ENCODE data around the gene NEK5. TPM values are rescaled to one million over a fixed set of nuclear protein-coding genes. Genes with fewer than 3 reads are reported as not detected.

Gene NEK5
- total and polyA plus RNA-seq, 2 donors (not counting 3 experiments of a cell fraction or from before 2014, with no cell fraction given): 0.03 to 0.18 TPM

DNA sequence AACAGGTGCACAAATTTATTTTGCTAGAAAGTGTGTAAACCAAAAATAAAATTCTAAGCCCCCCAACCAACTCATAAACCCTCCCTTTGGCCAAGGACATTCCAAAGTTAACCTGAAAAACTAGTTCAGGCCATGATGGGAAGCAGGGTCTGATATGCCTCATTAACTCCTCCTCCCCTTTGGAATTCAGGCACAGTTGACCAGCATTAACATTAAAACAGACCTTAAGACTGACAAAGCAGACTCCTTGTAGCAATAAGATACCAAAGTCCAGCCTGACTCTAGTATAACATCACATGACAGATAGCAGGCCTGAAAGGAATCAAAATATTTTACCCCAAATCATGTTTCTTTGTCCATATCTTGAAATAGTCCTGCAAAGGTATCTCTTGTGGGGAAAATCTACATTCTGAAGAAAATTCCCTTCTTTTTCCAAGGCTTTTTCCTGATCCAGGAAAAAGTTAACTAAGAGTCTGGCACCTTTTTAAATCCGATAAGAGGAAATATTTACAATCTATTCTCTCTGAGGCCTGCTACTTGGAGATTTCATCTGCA lies 19.7 kb downstream of the NEK5 start:
- H3K4me1 ChIP-seq (ENCODE audit: control insufficient read depth, extremely low read depth, insufficient read depth, low read length): no peaks in the 10 kb centered on the region
- no peaks in the 10 kb centered on the region for H3K36me3 ChIP-seq (ENCODE audit: control insufficient read depth in 2 of 2, extremely low read depth in 1 of 2, insufficient read depth in 2 of 2, low read length in 2 of 2)
- H3K4me3 ChIP-seq (replicated peaks in 1 of 3; ENCODE audit: insufficient read depth in 1 of 3, low read depth in 1 of 3, low read length in 3 of 3): no peak overlapping the region
- no peaks in the 10 kb centered on the region for H3K79me2 ChIP-seq (ENCODE audit: control insufficient read depth, insufficient read depth, low read length)
- H3K27ac ChIP-seq (ENCODE audit: insufficient read depth, low read depth, low read length): no peak overlapping the region
- ChIA-PET POLR2A (no interaction called here), CTCF (interaction anchor here (0.6 to 1.4 kb wide), 2 partner anchors 19 to 689 kb away, joined by 3 to 4 read pairs; no protein-coding TSS in a partner anchor)
- H3K27me3 ChIP-seq (ENCODE audit: control insufficient read depth in 2 of 2, insufficient read depth in 2 of 2, low read length in 2 of 2): peaks cover 5 to 20% of the 10 kb centered on the region in 2 experiments
- BruUV-seq (replicated peaks): no TSS peak
- no peak overlapping the region for H3K4me2 ChIP-seq (ENCODE audit: insufficient read depth, low read length)
- H3K9me3 ChIP-seq (replicated peaks; ENCODE audit: control insufficient read depth, insufficient read depth, low read length): no peaks in the 10 kb centered on the region
- no peak for TF ChIP-seq FOS (IDR thresholded peaks at IDR 0.05; ENCODE audit: borderline replicate concordance, insufficient read depth, low read length)
- no peak for TF ChIP-seq JUN (IDR thresholded peaks at IDR 0.05; ENCODE audit: borderline replicate concordance, insufficient read depth, insufficient read length, low read depth)
- no peak for TF ChIP-seq POLR2A (IDR thresholded peaks at IDR 0.05; ENCODE audit: low read depth, low read length)
- TF ChIP-seq POLR2AphosphoS5 (IDR thresholded peaks at IDR 0.05; ENCODE audit: insufficient read depth, low read depth, low read length): no peak
- TF ChIP-seq GATA2 (IDR thresholded peaks at IDR 0.05; ENCODE audit: insufficient read depth, insufficient read length, low read depth, low read length): no peak
- TF ChIP-seq, protein P1, sequence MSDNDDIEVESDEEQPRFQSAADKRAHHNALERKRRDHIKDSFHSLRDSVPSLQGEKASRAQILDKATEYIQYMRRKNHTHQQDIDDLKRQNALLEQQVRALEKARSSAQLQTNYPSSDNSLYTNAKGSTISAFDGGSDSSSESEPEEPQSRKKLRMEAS (IDR thresholded peaks at IDR 0.05; ENCODE audit: insufficient read depth, insufficient read length): no peak
- H4K20me1 ChIP-seq (replicated peaks; ENCODE audit: control insufficient read depth, extremely low read depth, insufficient read depth, low read length): no peaks in the 10 kb centered on the region
- no peak overlapping the region for H2AFZ ChIP-seq (ENCODE audit: low read depth, low read length)
- no peaks in the 10 kb centered on the region for H3K9me1 ChIP-seq (replicated peaks; ENCODE audit: control insufficient read depth, extremely low read depth, insufficient read depth, low read length)
- FAIRE-seq: no peak
- DNase-seq (ENCODE audit: low read depth, low spot score): no peak
- dilution Hi-C loops (cut with MboI; ENCODE audit: extremely low pct_ligation_motif_present, low sequenced_read_pairs) (no loop called here), intact Hi-C loops (cut with micrococcal nuclease) (no loop called here)
- no peak overlapping the region for H3K9ac ChIP-seq (replicated peaks; ENCODE audit: extremely low read depth, insufficient read depth, low read length)

DNA sequence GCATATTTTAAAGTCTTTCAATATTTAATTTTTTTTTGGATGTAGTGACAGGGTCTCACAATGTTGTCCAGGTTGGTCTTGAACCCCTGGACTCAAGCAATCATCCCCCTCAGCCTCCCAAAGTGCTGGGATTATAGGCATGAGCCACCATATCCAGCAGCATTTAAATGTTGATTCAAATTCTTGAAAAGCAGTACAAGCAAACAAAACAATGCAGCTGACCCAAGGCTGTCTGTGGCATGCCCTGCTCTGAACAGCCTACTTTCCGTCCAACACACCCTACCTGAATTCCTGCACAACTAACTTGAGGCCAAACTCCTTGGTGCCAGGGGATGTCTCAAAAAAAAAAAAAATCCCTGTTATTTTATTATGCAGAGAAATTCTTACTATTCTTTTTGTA lies 23.0 kb downstream of the NEK5 start:
- Histone ChIP-seq H3K4me3 (replicated peaks in 1 of 3; ENCODE audit: insufficient read depth in 1 of 3, low read depth in 1 of 3, low read length in 3 of 3) (no peak overlapping the region), H3K36me3 (ENCODE audit: control insufficient read depth in 2 of 2, extremely low read depth in 1 of 2, insufficient read depth in 2 of 2, low read length in 2 of 2) (no peaks in the 10 kb centered on the region), H3K4me1 (ENCODE audit: control insufficient read depth, extremely low read depth, insufficient read depth, low read length) (no peaks in the 10 kb centered on the region), H3K9me3 (replicated peaks; ENCODE audit: control insufficient read depth, insufficient read depth, low read length) (no peaks in the 10 kb centered on the region), H3K9me1 (replicated peaks; ENCODE audit: control insufficient read depth, extremely low read depth, insufficient read depth, low read length) (no peaks in the 10 kb centered on the region), H3K9ac (replicated peaks; ENCODE audit: extremely low read depth, insufficient read depth, low read length) (no peak overlapping the region), H3K27me3 (ENCODE audit: control insufficient read depth in 2 of 2, insufficient read depth in 2 of 2, low read length in 2 of 2) (peaks cover 2% of the 10 kb centered on the region in 2 experiments), H4K20me1 (replicated peaks; ENCODE audit: control insufficient read depth, extremely low read depth, insufficient read depth, low read length) (no peaks in the 10 kb centered on the region), H3K4me2 (ENCODE audit: insufficient read depth, low read length) (no peak overlapping the region), H3K27ac (ENCODE audit: insufficient read depth, low read depth, low read length) (no peak overlapping the region), H3K79me2 (ENCODE audit: control insufficient read depth, insufficient read depth, low read length) (no peaks in the 10 kb centered on the region), H2AFZ (ENCODE audit: low read depth, low read length) (no peak overlapping the region)
- BruUV-seq (replicated peaks): no TSS peak
- TF ChIP-seq EZH2 (IDR thresholded peaks at IDR 0.05; ENCODE audit: borderline replicate concordance, low read depth, low read length, severe bottlenecking) (no peak), POLR2A (IDR thresholded peaks at IDR 0.05; ENCODE audit: low read depth, low read length) (no peak), MYC (IDR thresholded peaks at IDR 0.05; ENCODE audit: low read depth, low read length) (no peak), JUN (IDR thresholded peaks at IDR 0.05; ENCODE audit: borderline replicate concordance, insufficient read depth, insufficient read length, low read depth) (no peak), GATA2 (IDR thresholded peaks at IDR 0.05; ENCODE audit: insufficient read depth, insufficient read length, low read depth, low read length) (no peak), FOS (IDR thresholded peaks at IDR 0.05; ENCODE audit: borderline replicate concordance, insufficient read depth, low read length) (no peak), POLR2AphosphoS5 (IDR thresholded peaks at IDR 0.05; ENCODE audit: insufficient read depth, low read depth, low read length) (no peak)
- TF ChIP-seq, protein P2, sequence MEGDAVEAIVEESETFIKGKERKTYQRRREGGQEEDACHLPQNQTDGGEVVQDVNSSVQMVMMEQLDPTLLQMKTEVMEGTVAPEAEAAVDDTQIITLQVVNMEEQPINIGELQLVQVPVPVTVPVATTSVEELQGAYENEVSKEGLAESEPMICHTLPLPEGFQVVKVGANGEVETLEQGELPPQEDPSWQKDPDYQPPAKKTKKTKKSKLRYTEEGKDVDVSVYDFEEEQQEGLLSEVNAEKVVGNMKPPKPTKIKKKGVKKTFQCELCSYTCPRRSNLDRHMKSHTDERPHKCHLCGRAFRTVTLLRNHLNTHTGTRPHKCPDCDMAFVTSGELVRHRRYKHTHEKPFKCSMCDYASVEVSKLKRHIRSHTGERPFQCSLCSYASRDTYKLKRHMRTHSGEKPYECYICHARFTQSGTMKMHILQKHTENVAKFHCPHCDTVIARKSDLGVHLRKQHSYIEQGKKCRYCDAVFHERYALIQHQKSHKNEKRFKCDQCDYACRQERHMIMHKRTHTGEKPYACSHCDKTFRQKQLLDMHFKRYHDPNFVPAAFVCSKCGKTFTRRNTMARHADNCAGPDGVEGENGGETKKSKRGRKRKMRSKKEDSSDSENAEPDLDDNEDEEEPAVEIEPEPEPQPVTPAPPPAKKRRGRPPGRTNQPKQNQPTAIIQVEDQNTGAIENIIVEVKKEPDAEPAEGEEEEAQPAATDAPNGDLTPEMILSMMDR (IDR thresholded peaks at IDR 0.05; ENCODE audit: extremely low read depth in 1 of 2, insufficient read depth in 1 of 2, low read depth in 1 of 2, low read length in 2 of 2): no peak
- TF ChIP-seq, protein P1 (IDR thresholded peaks at IDR 0.05; ENCODE audit: insufficient read depth, insufficient read length): no peak
- DNase-seq (ENCODE audit: low read depth, low spot score): no peak
- dilution Hi-C loops (cut with MboI; ENCODE audit: extremely low pct_ligation_motif_present, low sequenced_read_pairs): no loop called here
- CTCF ChIA-PET: no interaction called here
- intact Hi-C loops (cut with micrococcal nuclease): no loop called here
- FAIRE-seq: no peak
- POLR2A ChIA-PET: no interaction called here

All from endothelial cell of umbilical vein (primary cell).